Mesenteric fat pad (tissue), 1 donor: ENCODE results near the gene TBL3. TPM values are rescaled to one million over a fixed set of nuclear protein-coding genes. Genes with fewer than 3 reads are reported as not detected.
A peak's percentile ranks its signal among the peaks of the same experiment; 100 is the strongest.
"Not testable (repeated sequence)": the region's sequence is repeated elsewhere in the genome, so short reads cannot be mapped to it uniquely, and the experiment has no call there.

Source experiments
- DNase-seq: peaks from one replicate; pipeline ENCODE4 v3.0.0-alpha.2; 2020; ENCODE audit warnings: low spot score
- total RNA-seq: library from RNA; stranded (reverse); fragmentation: NEBNext Ultra II Directional; extraction: Animal tissue kit (Norgen Biotek cat#: 25700); gene quantifications from one replicate; pipeline ENCODE4 v1.2.1, GENCODE V29; 2021
- donor health status: DM: yes; HTN: yes; CAD: no.

TBL3 gene
- total RNA-seq, 1 donor from 2014 or later, result 26.5 TPM

GRCh38 chr16:1998852-1999801 lies 27.3 kb downstream of the TBL3 start:
- DNase-seq, result no peak

- DNase-seq, result no peak
Measured at GRCh38 chr16:1999866-2000514, 28.1 kb downstream of the TBL3 start.

- no peak for DNase-seq
Measured at GRCh38 chr16:2001035-2001434, 29.2 kb downstream of the TBL3 start.

- DNase-seq, result no peak
Measured at GRCh38 chr16:2001456-2002355, 29.9 kb downstream of the TBL3 start.

- no peak for DNase-seq
Measured at GRCh38 chr16:2002406-2003230, 30.8 kb downstream of the TBL3 start.

GRCh38 chr16:2003231-2003826 lies 31.5 kb downstream of the TBL3 start:
- DNase-seq, result no peak

GRCh38 chr16:2003827-2004641 lies 32.2 kb downstream of the TBL3 start:
- DNase-seq, result peak; percentile 96

GRCh38 chr16:2004795-2005517 lies 33.1 kb downstream of the TBL3 start:
- DNase-seq, result no peak

GRCh38 chr16:2005646-2006045 lies 33.8 kb downstream of the TBL3 start:
- DNase-seq, result no peak

GRCh38 chr16:2006317-2006716 lies 34.5 kb downstream of the TBL3 start:
- no peak for DNase-seq

GRCh38 chr16:2007081-2007836 lies 35.4 kb downstream of the TBL3 start:
- no peak for DNase-seq

- no peak for DNase-seq
Measured at GRCh38 chr16:2008009-2008526, 36.2 kb downstream of the TBL3 start.

GRCh38 chr16:2008631-2009163 lies 36.8 kb downstream of the TBL3 start:
- DNase-seq, result no peak

GRCh38 chr16:2009164-2009711 lies 37.4 kb downstream of the TBL3 start:
- DNase-seq, result no peak

- DNase-seq, result peak; percentile 92
Measured at GRCh38 chr16:2009791-2010510, 38.1 kb downstream of the TBL3 start, which contains the start of gene ZNF598. TSS of gene ZNF598 (minus strand) at chr16:2009821.

GRCh38 chr16:2011726-2012125 lies 39.9 kb downstream of the TBL3 start:
- DNase-seq, result not testable (repeated sequence)
